Activated CD4-positive, alpha-beta T cell treated with anti-CD3 and anti-CD28 coated beads, Interleukin-2, amount 10 ng/mL, durations not matched to agents 7 days and 5 days (primary cell): ENCODE data around the gene SH3BGR. TPM values are rescaled to one million over a fixed set of nuclear protein-coding genes. Genes with fewer than 3 reads are reported as not detected.
A peak's percentile ranks its signal among the peaks of the same experiment; 100 is the strongest.

ENCODE experiments used
- CTCF ChIA-PET: fragments of 350-600 bp; sonication (Branson Sonifier 250); formaldehyde crosslinking; loops from one replicate; lab custom pipeline; 2021; ENCODE audit warnings: antibody characterized with exemption; lab: Charles Lee
- POLR2A ChIA-PET: fragments of 350-600 bp; sonication (Branson Sonifier 250); formaldehyde crosslinking; loops from one replicate; lab custom pipeline; 2021; ENCODE audit warnings: antibody characterized with exemption; lab: Charles Lee
- DNase-seq: peaks from one replicate; pipeline ENCODE4 v3.0.0-alpha.2; 2020
- H3K27ac Mint-ChIP-seq: one replicate; pipeline ENCODE4 v1.8.0; 2021; ENCODE audit warnings: mild to moderate bottlenecking, moderate library complexity, mixed read lengths
- H3K27me3 Mint-ChIP-seq: one replicate; pipeline ENCODE4 v1.8.0; 2021; ENCODE audit warnings: mixed read lengths
- H3K36me3 Mint-ChIP-seq: one replicate; pipeline ENCODE4 v1.8.0; 2021; ENCODE audit warnings: low read depth, mixed read lengths
- H3K4me1 Mint-ChIP-seq: one replicate; pipeline ENCODE4 v1.8.0; 2021; ENCODE audit warnings: mixed read lengths
- H3K4me3 Mint-ChIP-seq: one replicate; pipeline ENCODE4 v1.8.0; 2021; ENCODE audit warnings: mild to moderate bottlenecking, moderate library complexity, mixed read lengths
- H3K9me3 Mint-ChIP-seq: one replicate; pipeline ENCODE4 v1.8.0; 2021; ENCODE audit warnings: mixed read lengths
- total RNA-seq, 2 experiments: library from RNA; stranded (reverse); gene quantifications; one replicate each; pipeline ENCODE4 v1.2.3, GENCODE V29; 2021

SH3BGR gene
- total RNA-seq, 2 experiments from 2014 or later, result 0.89 to 1.6 TPM

DNA sequence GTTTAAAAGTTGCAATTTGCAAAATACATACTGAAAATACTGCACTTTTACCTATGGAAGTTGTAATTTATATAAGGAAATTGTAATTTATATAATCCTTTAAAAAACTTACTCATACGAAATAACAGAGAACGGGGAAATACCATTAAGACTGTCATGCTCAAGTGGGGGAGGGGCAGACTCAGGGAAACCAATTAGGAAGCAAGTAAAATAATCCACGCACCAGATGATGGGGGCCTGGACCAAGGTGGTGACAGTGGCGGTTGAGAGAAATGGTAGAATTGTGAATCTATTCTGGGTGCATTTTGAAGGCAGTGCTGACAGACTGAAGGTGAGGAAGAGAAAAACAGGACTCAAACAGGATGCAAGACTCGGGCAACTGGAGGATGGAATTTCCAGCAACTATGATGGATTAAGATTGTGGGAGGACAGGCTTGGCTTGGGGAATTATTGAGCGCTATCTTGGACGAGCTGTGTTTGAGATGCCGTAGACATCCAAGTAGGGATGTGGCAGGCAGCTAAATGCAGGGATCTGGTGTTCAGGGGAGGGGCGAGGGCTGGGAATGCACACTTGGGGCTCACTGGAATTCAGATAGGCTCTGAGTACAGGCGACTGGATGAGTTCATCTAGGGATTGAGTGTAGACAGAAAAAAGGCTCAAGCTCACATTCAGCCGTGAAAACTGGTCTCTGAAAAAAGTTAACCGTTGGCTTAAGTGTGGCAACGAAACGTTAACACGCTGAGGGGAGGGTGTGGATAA lies 7.2 kb upstream of the SH3BGR start:
- DNase-seq, result no peak
- ChIA-PET CTCF (interaction anchor here (0.6 to 1.6 kb wide), 7 partner anchors 14 to 1506 kb away, joined by 3 to 4 read pairs (median 3); partner anchors contain the start of gene PSMG1), POLR2A (no interaction called here)
- H3K4me1 Mint-ChIP-seq, result peaks cover 19% of the 10 kb centered on the region
- H3K9me3 Mint-ChIP-seq, result no peaks in the 10 kb centered on the region
- H3K36me3 Mint-ChIP-seq, result no peaks in the 10 kb centered on the region
- H3K27me3 Mint-ChIP-seq, result peaks cover 19% of the 10 kb centered on the region
- peak overlapping the region; percentile 87 for H3K4me3 Mint-ChIP-seq
- peak overlapping the region; percentile 63 for H3K27ac Mint-ChIP-seq

DNA sequence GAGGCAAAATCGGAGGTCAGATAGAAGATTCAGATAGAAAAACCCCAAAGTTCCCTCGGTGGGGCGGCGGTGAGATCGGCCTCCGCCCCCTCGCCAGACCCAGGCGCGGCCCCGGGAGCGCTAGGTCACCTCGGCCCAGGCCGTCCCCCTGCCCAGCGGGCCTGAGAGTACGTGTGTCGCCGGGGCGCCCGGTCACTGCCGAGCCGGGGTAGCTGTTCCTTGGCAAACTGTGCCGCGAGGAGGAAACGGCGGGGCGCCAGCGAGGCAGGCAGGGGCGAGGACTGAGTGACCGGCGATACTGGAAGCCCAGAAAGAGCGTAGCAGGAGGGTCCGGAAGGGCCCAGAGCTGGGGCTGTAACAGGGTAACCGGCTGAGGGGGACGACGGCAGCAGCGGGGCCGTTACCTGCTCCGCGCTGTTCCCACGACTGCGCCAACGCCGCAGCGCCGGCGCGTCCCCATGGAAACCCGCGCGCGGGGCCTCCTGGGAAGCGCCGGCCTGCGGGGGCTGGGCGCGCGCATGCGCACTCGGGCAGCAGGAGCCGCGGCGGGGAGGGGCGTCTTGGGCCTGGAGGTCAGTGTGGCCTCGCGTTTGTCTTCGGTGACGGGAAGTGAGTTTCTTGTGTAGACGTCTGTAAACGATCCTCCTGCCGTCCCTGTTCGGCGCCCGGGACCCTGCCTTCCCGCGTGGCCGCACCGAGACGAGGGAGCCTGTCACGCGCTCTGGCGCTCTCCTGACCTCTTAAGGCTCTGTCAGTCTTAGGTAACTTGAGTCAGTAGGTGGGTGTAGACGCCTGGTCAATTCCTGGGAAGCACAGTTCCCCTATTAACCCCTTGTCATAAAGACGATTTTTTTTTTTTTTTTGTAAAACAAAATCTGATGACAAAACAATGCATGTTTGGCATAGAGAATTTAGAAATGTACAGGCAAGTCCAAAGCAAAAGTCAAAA lies 6.2 kb upstream of the SH3BGR start, which contains the start of gene LCA5L:
Gene LCA5L (minus strand): TSS at position 458 of the 949 bp plus-strand sequence. CDS start 17,285 bp downstream, outside the sequence.
- H3K4me1 Mint-ChIP-seq, result peaks cover 19% of the 10 kb centered on the region
- peak within 1 kb of the TSS; percentile 88 for H3K27ac Mint-ChIP-seq
- no peaks in the 10 kb centered on the region for H3K36me3 Mint-ChIP-seq
- DNase-seq, result peak; percentile 89
- no peaks in the 10 kb centered on the region for H3K9me3 Mint-ChIP-seq
- POLR2A ChIA-PET, result no interaction called here
- H3K4me3 Mint-ChIP-seq, result peak within 1 kb of the TSS; percentile 87
- CTCF ChIA-PET, result interaction anchor here (0.7 to 1.6 kb wide), 2 partner anchors 262 to 938 kb away, joined by 3 read pairs; partner anchors contain the start of gene PSMG1
- H3K27me3 Mint-ChIP-seq, result peaks cover 18% of the 10 kb centered on the region

DNA sequence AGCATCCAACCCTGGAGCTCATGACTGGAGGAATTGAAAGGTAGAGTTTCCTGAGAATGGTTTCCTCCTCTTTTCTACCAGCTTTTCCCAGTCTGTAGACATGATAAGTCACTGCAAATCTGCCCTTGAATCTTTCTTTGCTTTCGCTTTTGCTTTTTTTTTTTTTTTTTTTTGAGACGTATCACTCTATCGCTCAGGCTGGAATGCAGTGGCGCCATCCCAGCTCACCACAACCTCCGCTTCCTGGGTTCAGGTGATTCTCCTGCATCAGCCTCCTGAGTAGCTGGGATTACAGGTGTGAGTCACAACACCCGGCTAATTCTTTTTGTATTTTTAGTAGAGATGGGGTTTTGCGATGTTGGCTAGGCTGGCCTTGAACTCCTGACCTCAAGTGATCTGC lies 4.5 kb upstream of the SH3BGR start:
- H3K4me3 Mint-ChIP-seq, result no peak overlapping the region
- H3K27me3 Mint-ChIP-seq, result peaks cover 18% of the 10 kb centered on the region
- peaks cover 19% of the 10 kb centered on the region for H3K4me1 Mint-ChIP-seq
- POLR2A ChIA-PET, result interaction anchor here (0.6 kb wide), 1 partner anchor 39 kb away, joined by 3 read pairs; no protein-coding TSS in a partner anchor
- H3K27ac Mint-ChIP-seq, result no peak overlapping the region
- no peaks in the 10 kb centered on the region for H3K9me3 Mint-ChIP-seq
- no peak for DNase-seq
- no peaks in the 10 kb centered on the region for H3K36me3 Mint-ChIP-seq
- CTCF ChIA-PET, result no interaction called here

DNA sequence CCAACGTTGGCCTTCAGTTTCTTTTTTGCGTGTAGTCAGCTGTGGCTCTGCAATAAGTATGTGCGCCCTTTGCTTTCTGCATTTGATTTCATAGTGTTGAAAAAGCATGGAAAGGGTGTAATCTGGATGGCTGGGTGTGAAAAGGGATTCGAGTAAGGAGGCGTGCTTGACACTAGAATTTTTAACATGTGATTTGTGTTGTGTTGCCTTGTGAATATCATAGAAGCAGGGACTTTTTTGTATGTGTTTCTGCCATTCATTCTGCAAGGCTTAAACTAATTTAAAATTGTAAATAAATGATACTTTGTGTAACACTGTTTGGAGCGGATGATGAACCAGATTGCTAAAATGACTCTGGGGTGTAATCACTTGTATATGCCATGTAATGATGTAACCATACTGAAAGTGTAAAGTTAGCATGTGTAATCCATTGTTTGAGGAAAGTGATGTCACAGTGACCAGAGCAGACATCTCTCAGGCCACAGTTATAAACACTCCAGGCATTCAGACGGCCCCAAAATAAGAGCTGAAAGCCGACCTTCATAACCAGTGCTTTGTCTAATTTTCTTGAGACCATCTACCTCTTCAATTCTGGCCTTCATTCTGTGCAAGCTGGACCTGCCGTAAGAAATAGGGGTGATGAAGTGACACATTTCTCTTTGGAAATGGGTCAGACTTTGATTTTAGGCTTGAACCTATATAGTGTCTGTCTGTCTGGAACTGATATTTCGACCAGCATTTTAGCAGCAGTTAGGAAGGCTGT lies 618 bp downstream of the SH3BGR start:
- peaks cover 6% of the 10 kb centered on the region for H3K27me3 Mint-ChIP-seq
- no peak for DNase-seq
- H3K4me1 Mint-ChIP-seq, result no peaks in the 10 kb centered on the region
- H3K36me3 Mint-ChIP-seq, result no peaks in the 10 kb centered on the region
- no peak overlapping the region for H3K27ac Mint-ChIP-seq
- no peak overlapping the region for H3K4me3 Mint-ChIP-seq
- ChIA-PET CTCF (no interaction called here), POLR2A (no interaction called here)
- no peaks in the 10 kb centered on the region for H3K9me3 Mint-ChIP-seq

DNA sequence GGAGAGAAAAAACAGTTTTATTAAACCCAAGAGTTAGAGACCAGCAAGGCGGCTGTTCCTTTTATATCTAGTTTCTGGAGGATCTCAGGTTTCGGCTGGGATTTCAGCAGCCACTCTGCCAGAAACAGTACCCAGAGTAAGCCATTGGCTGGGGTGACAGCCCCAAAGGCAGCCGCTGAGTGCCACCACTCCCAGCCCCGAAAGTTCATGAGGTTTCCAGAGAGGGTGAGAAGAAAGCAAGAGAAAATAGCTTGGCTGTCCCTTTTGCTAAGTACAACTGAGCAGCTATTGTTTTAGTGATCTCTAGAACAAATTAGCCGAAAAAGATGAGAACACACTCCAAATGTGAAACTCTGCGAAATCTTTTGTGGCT lies 1.2 kb downstream of the SH3BGR start:
- no peaks in the 10 kb centered on the region for H3K36me3 Mint-ChIP-seq
- DNase-seq, result no peak
- CTCF ChIA-PET, result no interaction called here
- POLR2A ChIA-PET, result no interaction called here
- H3K4me3 Mint-ChIP-seq, result no peak overlapping the region
- peaks cover 6% of the 10 kb centered on the region for H3K27me3 Mint-ChIP-seq
- no peaks in the 10 kb centered on the region for H3K4me1 Mint-ChIP-seq
- no peaks in the 10 kb centered on the region for H3K9me3 Mint-ChIP-seq
- H3K27ac Mint-ChIP-seq, result no peak overlapping the region

DNA sequence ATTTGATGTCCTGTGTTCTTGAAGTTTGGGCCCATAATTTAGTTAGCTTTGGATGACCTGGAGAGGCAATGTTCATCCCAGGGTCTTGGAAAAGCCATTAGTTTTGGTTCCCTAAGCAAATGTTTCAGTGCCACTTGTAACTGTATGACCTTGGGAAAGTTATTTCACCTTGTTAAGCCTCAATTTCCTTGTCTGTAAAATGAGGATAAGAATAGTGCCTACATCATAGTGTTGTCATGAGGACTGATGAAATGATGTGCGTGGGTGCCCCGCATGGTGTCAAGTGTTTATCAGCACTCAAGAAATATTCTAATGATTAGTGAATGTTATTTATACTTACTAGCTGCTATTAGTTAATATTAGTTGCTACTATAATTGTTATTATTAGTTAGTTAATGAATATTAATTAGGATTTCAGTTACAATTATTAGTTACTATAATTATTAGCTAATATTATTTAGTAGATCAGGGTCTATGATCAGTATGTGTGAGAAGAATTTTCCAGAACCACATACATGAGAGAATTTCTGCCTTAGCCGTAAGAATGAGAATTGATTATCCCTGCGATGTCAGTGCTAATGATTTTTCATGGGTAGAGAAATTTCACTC lies 1.9 kb downstream of the SH3BGR start:
- no peaks in the 10 kb centered on the region for H3K36me3 Mint-ChIP-seq
- H3K9me3 Mint-ChIP-seq, result no peaks in the 10 kb centered on the region
- H3K27ac Mint-ChIP-seq, result no peak overlapping the region
- peaks cover 6% of the 10 kb centered on the region for H3K27me3 Mint-ChIP-seq
- ChIA-PET POLR2A (no interaction called here), CTCF (no interaction called here)
- no peak overlapping the region for H3K4me3 Mint-ChIP-seq
- no peaks in the 10 kb centered on the region for H3K4me1 Mint-ChIP-seq
- no peak for DNase-seq

DNA sequence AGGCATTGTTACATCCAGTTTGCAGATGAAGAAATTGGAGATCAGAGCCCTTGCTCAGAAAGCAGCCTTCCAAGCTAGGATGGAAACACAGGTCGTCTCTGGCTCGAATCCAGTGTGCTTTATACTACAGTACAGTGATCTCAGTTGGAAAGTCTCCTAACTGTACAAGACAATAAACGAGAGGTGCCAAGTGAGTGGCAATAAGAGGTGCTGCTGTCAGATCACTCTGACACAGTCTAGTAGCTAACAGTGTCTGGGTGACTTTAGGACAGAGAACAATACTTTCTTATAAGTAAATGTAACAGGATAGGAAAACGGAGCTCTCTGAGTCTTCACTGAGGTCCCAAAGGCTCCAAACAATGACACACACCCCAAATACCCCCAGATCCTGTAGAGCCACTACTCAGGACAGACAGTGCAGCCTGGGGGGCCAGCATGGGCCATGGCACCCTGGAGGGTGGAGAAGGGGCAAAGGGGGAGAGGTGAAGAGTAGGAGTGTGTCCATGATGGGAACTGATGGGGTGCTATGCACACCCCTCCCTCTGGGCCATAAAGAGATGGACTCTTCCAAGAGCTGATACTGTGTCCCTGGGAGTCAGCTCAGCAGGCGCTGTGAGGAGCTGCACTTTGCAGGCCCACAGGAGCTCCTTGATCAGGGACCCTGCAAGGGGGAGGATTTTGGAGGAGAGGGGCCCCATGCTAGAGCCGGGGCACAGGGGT lies 3.3 kb downstream of the SH3BGR start:
- H3K27ac Mint-ChIP-seq, result no peak overlapping the region
- DNase-seq, result no peak
- ChIA-PET CTCF (no interaction called here), POLR2A (no interaction called here)
- H3K9me3 Mint-ChIP-seq, result no peaks in the 10 kb centered on the region
- no peaks in the 10 kb centered on the region for H3K27me3 Mint-ChIP-seq
- no peaks in the 10 kb centered on the region for H3K4me1 Mint-ChIP-seq
- no peak overlapping the region for H3K4me3 Mint-ChIP-seq
- no peaks in the 10 kb centered on the region for H3K36me3 Mint-ChIP-seq

DNA sequence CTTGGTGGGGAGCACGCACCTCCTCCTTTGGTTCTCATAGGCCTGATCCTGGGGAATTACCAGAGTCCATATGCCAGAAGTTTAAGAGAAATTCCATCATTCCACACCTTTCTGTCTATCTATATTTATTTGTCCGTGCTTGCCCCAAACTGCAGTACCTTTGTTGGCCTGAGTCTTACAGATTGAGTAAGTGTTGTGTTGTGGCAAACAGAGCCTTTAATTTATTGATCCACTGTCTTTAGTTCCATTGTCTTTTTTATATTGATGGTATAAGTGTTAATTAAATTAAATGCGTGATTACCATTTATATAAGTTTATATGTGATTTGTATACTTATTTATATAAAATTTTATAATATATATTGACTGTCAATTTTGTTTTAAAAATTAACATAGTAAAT lies 4.9 kb downstream of the SH3BGR start:
- H3K27ac Mint-ChIP-seq, result no peak overlapping the region
- H3K4me1 Mint-ChIP-seq, result peaks cover 3% of the 10 kb centered on the region
- no peaks in the 10 kb centered on the region for H3K9me3 Mint-ChIP-seq
- POLR2A ChIA-PET, result no interaction called here
- CTCF ChIA-PET, result no interaction called here
- no peak for DNase-seq
- no peaks in the 10 kb centered on the region for H3K36me3 Mint-ChIP-seq
- H3K4me3 Mint-ChIP-seq, result no peak overlapping the region
- H3K27me3 Mint-ChIP-seq, result no peaks in the 10 kb centered on the region

DNA sequence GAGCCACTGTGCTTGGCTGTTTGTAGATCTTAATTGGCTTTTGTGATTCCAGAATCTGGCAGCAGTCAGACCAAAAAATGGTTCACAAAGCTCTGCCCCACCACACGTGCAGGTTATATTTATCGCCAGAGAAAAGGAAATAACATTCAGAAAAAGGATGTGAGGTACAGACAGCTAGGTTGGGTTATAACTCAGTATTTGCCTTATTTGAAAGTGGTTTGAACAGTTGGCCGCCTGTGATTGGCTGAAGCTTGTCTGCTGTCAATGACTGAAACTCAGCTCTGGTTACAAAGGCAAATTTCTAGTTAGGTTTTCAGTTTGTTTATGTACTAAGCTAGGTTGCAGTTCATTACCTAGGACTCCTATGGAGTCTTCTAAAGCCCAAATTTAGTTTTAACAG lies 9.6 kb downstream of the SH3BGR start:
- no peaks in the 10 kb centered on the region for H3K36me3 Mint-ChIP-seq
- no peak for DNase-seq

DNA sequence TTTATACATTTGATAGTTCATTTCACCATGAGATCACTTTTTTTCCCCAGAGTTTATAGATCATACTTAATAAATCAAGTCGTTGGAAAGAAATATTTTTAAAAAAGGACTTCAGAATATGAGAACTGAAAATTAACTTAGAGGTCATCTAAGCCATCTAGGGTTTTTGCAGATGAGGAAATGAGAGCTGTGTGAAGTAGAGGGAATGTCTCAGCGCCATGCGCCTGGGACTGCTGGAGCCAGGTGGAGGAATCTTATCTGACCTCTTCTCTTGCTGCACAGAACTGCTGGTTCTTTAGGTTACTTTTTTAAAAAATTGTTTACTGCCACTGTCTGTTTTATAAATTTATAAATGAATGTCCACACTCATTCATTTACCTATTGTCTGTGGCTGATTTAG lies 11.5 kb downstream of the SH3BGR start:
- no peak overlapping the region for H3K4me3 Mint-ChIP-seq
- no peaks in the 10 kb centered on the region for H3K36me3 Mint-ChIP-seq
- no peak overlapping the region for H3K27ac Mint-ChIP-seq
- peaks cover 6% of the 10 kb centered on the region for H3K9me3 Mint-ChIP-seq
- ChIA-PET POLR2A (no interaction called here), CTCF (interaction anchor here (0.9 kb wide), 1 partner anchor 20 kb away, joined by 3 read pairs; no protein-coding TSS in a partner anchor)
- no peaks in the 10 kb centered on the region for H3K27me3 Mint-ChIP-seq
- no peak for DNase-seq
- peaks cover 3% of the 10 kb centered on the region for H3K4me1 Mint-ChIP-seq

More for the DNA sequence above, 9.6 kb downstream of the SH3BGR start:
- CTCF ChIA-PET, result interaction anchor here (0.8 to 0.9 kb wide), 2 partner anchors 10 to 14 kb away, joined by 3 to 4 read pairs; no protein-coding TSS in a partner anchor
- Mint-ChIP-seq H3K4me1 (peaks cover 3% of the 10 kb centered on the region), H3K27me3 (no peaks in the 10 kb centered on the region), H3K27ac (no peak overlapping the region), H3K9me3 (peaks cover 5% of the 10 kb centered on the region), H3K4me3 (no peak overlapping the region)
- POLR2A ChIA-PET, result no interaction called here

DNA sequence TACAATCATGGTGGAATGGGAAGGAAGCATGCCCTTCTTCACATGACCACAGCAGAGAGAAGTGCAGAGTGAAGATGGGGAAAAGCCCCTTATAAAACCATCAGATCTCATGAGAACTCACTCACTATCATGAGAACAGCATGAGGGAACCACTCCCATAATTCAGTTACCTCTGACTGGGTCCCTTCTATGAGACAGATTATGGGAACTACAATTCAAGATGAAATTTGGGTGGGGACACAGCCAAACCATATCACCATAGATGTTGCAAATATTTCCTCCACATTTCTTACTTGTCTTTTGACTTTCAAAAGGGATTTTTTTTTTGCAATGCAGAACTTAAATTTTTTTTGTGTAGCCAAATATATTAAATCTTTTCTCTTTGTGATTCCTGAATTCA lies 14.8 kb downstream of the SH3BGR start:
- DNase-seq, result no peak
- Mint-ChIP-seq H3K27ac (no peak overlapping the region), H3K36me3 (no peaks in the 10 kb centered on the region), H3K4me3 (no peak overlapping the region), H3K27me3 (no peaks in the 10 kb centered on the region), H3K9me3 (peaks cover 6% of the 10 kb centered on the region), H3K4me1 (no peaks in the 10 kb centered on the region)
- CTCF ChIA-PET, result no interaction called here
- POLR2A ChIA-PET, result no interaction called here
